Measurements from ENCODE around the gene CMTM3.
"Not testable (repeated sequence)": the region's sequence is repeated elsewhere in the genome, so short reads cannot be mapped to it uniquely, and the experiment has no call there.

The CMTM3 gene

GRCh38 chr16:66585481-66586239 is 18.8 kb upstream of the CMTM3 start:
- no peak for DNase-seq

- DNase-seq = no peak
Measured at GRCh38 chr16:66587881-66588600, 16.5 kb upstream of the CMTM3 start.

- peak; percentile 65 for DNase-seq
Measured at GRCh38 chr16:66588981-66589713, 15.4 kb upstream of the CMTM3 start.

GRCh38 chr16:66590322-66590721 is 14.2 kb upstream of the CMTM3 start:
- no peak for DNase-seq

GRCh38 chr16:66591018-66591417 is 13.5 kb upstream of the CMTM3 start:
- DNase-seq = no peak

- DNase-seq = no peak
Measured at GRCh38 chr16:66592241-66592640, 12.3 kb upstream of the CMTM3 start.

GRCh38 chr16:66592814-66593213 is 11.7 kb upstream of the CMTM3 start:
- DNase-seq = no peak

GRCh38 chr16:66594739-66595138 is 9.8 kb upstream of the CMTM3 start:
- no peak for DNase-seq

GRCh38 chr16:66596559-66596958 is 7.9 kb upstream of the CMTM3 start:
- not testable (repeated sequence) for DNase-seq

- DNase-seq = no peak
Measured at GRCh38 chr16:66596986-66597848, 7.3 kb upstream of the CMTM3 start.

- no peak for DNase-seq
Measured at GRCh38 chr16:66598111-66598510, 6.4 kb upstream of the CMTM3 start.

- no peak for DNase-seq
Measured at GRCh38 chr16:66599726-66600125, 4.8 kb upstream of the CMTM3 start.

GRCh38 chr16:66600477-66600876 is 4.0 kb upstream of the CMTM3 start:
- DNase-seq = no peak

- no peak for DNase-seq
Measured at GRCh38 chr16:66601471-66601870, 3.0 kb upstream of the CMTM3 start.

GRCh38 chr16:66603537-66604375 is 748 bp upstream of the CMTM3 start:
- DNase-seq = peak; percentile 31

GRCh38 chr16:66605177-66605978 is 874 bp downstream of the CMTM3 start:
- peak; percentile 15 for DNase-seq

GRCh38 chr16:66605979-66606751 is 1.7 kb downstream of the CMTM3 start:
- peak; percentile 27 for DNase-seq

- DNase-seq = peak; percentile 84
Measured at GRCh38 chr16:66608241-66609138, 4.0 kb downstream of the CMTM3 start.

GRCh38 chr16:66609139-66609510 is 4.6 kb downstream of the CMTM3 start:
- no peak for DNase-seq
